Measurements from ENCODE around the gene CNST.
A peak's percentile ranks its signal among the peaks of the same experiment; 100 is the strongest.

CNST gene

GRCh38 chr1:246528933-246529731 is 37.1 kb upstream of the CNST start:
- H3K9me3 ChIP-seq (ENCODE audit: insufficient read depth, low read depth, low read length): peaks cover 28% of the 10 kb centered on the region; the same call in 1 of the 2 replicates
- H3K4me2 ChIP-seq (ENCODE audit: low read depth, low read length, poor library complexity, severe bottlenecking): no peak overlapping the region
- H3K36me3 ChIP-seq (ENCODE audit: insufficient read depth, low read length): no peaks in the 10 kb centered on the region
- H3K4me1 ChIP-seq (ENCODE audit: insufficient read depth, low read length, poor library complexity, severe bottlenecking): peaks cover 16% of the 10 kb centered on the region
- H3K9me2 ChIP-seq (replicated peaks; ENCODE audit: low read depth, low read length): no peaks in the 10 kb centered on the region
- H3K4me3 ChIP-seq (ENCODE audit: low read length, poor library complexity, severe bottlenecking): no peak overlapping the region
- no peaks in the 10 kb centered on the region for H4K20me1 ChIP-seq (ENCODE audit: insufficient read depth, low read length, poor library complexity, severe bottlenecking)
- no peaks in the 10 kb centered on the region for H3F3A ChIP-seq (ENCODE audit: low read depth)
- TF ChIP-seq, protein P1, sequence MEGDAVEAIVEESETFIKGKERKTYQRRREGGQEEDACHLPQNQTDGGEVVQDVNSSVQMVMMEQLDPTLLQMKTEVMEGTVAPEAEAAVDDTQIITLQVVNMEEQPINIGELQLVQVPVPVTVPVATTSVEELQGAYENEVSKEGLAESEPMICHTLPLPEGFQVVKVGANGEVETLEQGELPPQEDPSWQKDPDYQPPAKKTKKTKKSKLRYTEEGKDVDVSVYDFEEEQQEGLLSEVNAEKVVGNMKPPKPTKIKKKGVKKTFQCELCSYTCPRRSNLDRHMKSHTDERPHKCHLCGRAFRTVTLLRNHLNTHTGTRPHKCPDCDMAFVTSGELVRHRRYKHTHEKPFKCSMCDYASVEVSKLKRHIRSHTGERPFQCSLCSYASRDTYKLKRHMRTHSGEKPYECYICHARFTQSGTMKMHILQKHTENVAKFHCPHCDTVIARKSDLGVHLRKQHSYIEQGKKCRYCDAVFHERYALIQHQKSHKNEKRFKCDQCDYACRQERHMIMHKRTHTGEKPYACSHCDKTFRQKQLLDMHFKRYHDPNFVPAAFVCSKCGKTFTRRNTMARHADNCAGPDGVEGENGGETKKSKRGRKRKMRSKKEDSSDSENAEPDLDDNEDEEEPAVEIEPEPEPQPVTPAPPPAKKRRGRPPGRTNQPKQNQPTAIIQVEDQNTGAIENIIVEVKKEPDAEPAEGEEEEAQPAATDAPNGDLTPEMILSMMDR (conservative IDR thresholded peaks at IDR 0.05; ENCODE audit: low read length): no peak
- TF ChIP-seq EZH2phosphoT487 (IDR thresholded peaks at IDR 0.05; ENCODE audit: borderline replicate concordance): no peak
- H3K27me3 ChIP-seq (ENCODE audit: insufficient read depth, low read length, poor library complexity, severe bottlenecking): no peaks in the 10 kb centered on the region
- no peak overlapping the region for H2AFZ ChIP-seq (ENCODE audit: low read length)
- no peak overlapping the region for H3K9ac ChIP-seq (ENCODE audit: low read depth, low read length, poor library complexity, severe bottlenecking)
- no peaks in the 10 kb centered on the region for H3K79me2 ChIP-seq (ENCODE audit: insufficient read depth, low read length)

DNA sequence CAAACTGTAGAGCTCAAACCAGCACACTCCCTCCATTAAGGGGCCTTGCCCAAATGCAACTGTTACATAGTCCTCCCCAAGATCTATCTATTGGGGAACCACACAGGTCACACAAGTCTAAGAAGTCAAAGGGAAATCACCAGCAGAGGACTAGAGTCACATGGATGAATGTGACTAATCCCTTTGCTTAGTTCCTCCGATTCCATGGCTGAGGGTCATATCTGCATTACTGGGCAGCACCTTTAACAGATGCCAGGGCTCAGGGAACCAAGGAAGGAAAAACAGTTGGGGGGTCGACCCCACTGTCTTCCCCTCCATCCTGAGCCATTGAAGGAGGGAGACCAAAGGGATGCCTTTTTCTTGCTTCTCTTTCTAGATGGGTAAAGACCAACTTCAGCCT is 35.8 kb upstream of the CNST start:
- Histone ChIP-seq H3K4me2 (ENCODE audit: low read depth, low read length, poor library complexity, severe bottlenecking) (no peak overlapping the region), H3K4me3 (ENCODE audit: low read length, poor library complexity, severe bottlenecking) (no peak overlapping the region), H3F3A (ENCODE audit: low read depth) (no peaks in the 10 kb centered on the region), H3K27me3 (ENCODE audit: insufficient read depth, low read length, poor library complexity, severe bottlenecking) (no peaks in the 10 kb centered on the region), H2AFZ (ENCODE audit: low read length) (no peak overlapping the region), H3K9ac (ENCODE audit: low read depth, low read length, poor library complexity, severe bottlenecking) (no peak overlapping the region), H3K79me2 (ENCODE audit: insufficient read depth, low read length) (no peaks in the 10 kb centered on the region), H3K9me2 (replicated peaks; ENCODE audit: low read depth, low read length) (no peaks in the 10 kb centered on the region), H4K20me1 (ENCODE audit: insufficient read depth, low read length, poor library complexity, severe bottlenecking) (no peaks in the 10 kb centered on the region), H3K4me1 (ENCODE audit: insufficient read depth, low read length, poor library complexity, severe bottlenecking) (peaks cover 16% of the 10 kb centered on the region), H3K36me3 (ENCODE audit: insufficient read depth, low read length) (no peaks in the 10 kb centered on the region), H3K9me3 (ENCODE audit: insufficient read depth, low read depth, low read length) (peaks cover 26% of the 10 kb centered on the region; the same call in 1 of the 2 replicates)
- TF ChIP-seq EZH2phosphoT487 (IDR thresholded peaks at IDR 0.05; ENCODE audit: borderline replicate concordance): no peak
- TF ChIP-seq, protein P1 (conservative IDR thresholded peaks at IDR 0.05; ENCODE audit: low read length): no peak

DNA sequence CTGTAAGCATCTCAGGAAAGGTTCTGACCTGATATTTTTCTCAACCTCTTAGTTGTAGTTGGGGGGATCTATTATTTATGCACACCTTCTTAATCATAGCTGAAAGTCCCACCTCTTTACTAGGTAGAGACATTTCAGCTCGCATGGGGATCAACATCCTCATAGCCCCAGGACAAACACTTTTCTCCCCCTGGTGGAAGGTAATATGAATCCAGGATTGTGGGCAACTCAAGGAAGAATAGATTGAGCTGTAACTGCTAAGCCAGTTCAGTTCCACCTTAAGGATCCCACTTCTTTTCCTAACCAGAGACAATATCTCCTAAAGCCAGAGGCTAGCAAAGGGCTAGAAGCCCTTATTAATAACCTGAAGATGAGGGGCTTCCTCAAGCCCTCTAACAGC is 33.7 kb upstream of the CNST start:
- Histone ChIP-seq H3K79me2 (ENCODE audit: insufficient read depth, low read length) (no peaks in the 10 kb centered on the region), H3K4me3 (ENCODE audit: low read length, poor library complexity, severe bottlenecking) (no peak overlapping the region), H3K36me3 (ENCODE audit: insufficient read depth, low read length) (no peaks in the 10 kb centered on the region), H3K9me3 (ENCODE audit: insufficient read depth, low read depth, low read length) (peaks cover 19% of the 10 kb centered on the region; the same call in 1 of the 2 replicates), H4K20me1 (ENCODE audit: insufficient read depth, low read length, poor library complexity, severe bottlenecking) (no peaks in the 10 kb centered on the region), H3K9ac (ENCODE audit: low read depth, low read length, poor library complexity, severe bottlenecking) (no peak overlapping the region), H2AFZ (ENCODE audit: low read length) (no peak overlapping the region), H3K27me3 (ENCODE audit: insufficient read depth, low read length, poor library complexity, severe bottlenecking) (no peaks in the 10 kb centered on the region), H3K9me2 (replicated peaks; ENCODE audit: low read depth, low read length) (no peaks in the 10 kb centered on the region), H3K4me1 (ENCODE audit: insufficient read depth, low read length, poor library complexity, severe bottlenecking) (peaks cover 8% of the 10 kb centered on the region), H3F3A (ENCODE audit: low read depth) (no peaks in the 10 kb centered on the region), H3K4me2 (ENCODE audit: low read depth, low read length, poor library complexity, severe bottlenecking) (no peak overlapping the region)
- no peak for TF ChIP-seq EZH2phosphoT487 (IDR thresholded peaks at IDR 0.05; ENCODE audit: borderline replicate concordance)
- TF ChIP-seq, protein P1 (conservative IDR thresholded peaks at IDR 0.05; ENCODE audit: low read length): peak; percentile 24; the same call in 1 of the 2 replicates

Data from Loucy (cell line).